HTERT RPE-1 (cell line): ENCODE data around the gene KISS1R.
"Not testable (repeated sequence)": the region's sequence is repeated elsewhere in the genome, so short reads cannot be mapped to it uniquely, and the experiment has no call there.

Experiments used
- in situ Hi-C: fragments of 300-500 bp; cut with MboI; formaldehyde crosslinking; loops from 4 replicates; pipeline ENCODE4 v1.14.3; 2020; ENCODE audit warnings: low sequenced_read_pairs

KISS1R gene

GRCh38 chr19:917323-918151, at the start of gene KISS1R:
TSS of gene KISS1R (plus strand) at chr19:917333. CDS start at chr19:917503, 170 bp downstream.
- in situ Hi-C loops: no loop called here

GRCh38 chr19:867855-868457, 49.2 kb upstream of the KISS1R start:
- in situ Hi-C loops: no loop called here

GRCh38 chr19:868458-869244, 48.5 kb upstream of the KISS1R start:
- in situ Hi-C loops: no loop called here

- in situ Hi-C loops: no loop called here
These were observed 47.6 kb upstream of the KISS1R start for GRCh38 chr19:869245-870177.

- in situ Hi-C loops: no loop called here
These were observed 46.8 kb upstream of the KISS1R start for GRCh38 chr19:870314-870713.

GRCh38 chr19:870963-871401, 46.2 kb upstream of the KISS1R start:
- in situ Hi-C loops: no loop called here

- in situ Hi-C loops: no loop called here
These were observed 45.5 kb upstream of the KISS1R start for GRCh38 chr19:871446-872265.

- in situ Hi-C loops: no loop called here
These were observed 44.7 kb upstream of the KISS1R start for GRCh38 chr19:872266-872951.

- in situ Hi-C loops: no loop called here
These were observed 44.0 kb upstream of the KISS1R start for GRCh38 chr19:873084-873483.

- in situ Hi-C loops: no loop called here
These were observed 43.5 kb upstream of the KISS1R start for GRCh38 chr19:873561-874041.

GRCh38 chr19:875265-875879, 41.8 kb upstream of the KISS1R start:
- in situ Hi-C loops: no loop called here

- in situ Hi-C loops: no loop called here
These were observed 41.0 kb upstream of the KISS1R start for GRCh38 chr19:876089-876488.

- in situ Hi-C loops: no loop called here
These were observed 40.3 kb upstream of the KISS1R start for GRCh38 chr19:876780-877314.

GRCh38 chr19:877992-878660, 39.0 kb upstream of the KISS1R start:
- in situ Hi-C loops: not testable (repeated sequence)

- in situ Hi-C loops: not testable (repeated sequence)
These were observed 38.2 kb upstream of the KISS1R start for GRCh38 chr19:878751-879561.

GRCh38 chr19:879711-880438, 37.3 kb upstream of the KISS1R start:
- in situ Hi-C loops: no loop called here
